GM23338 (cell line): ENCODE results near the gene CACNA2D3. TPM values are rescaled to one million over a fixed set of nuclear protein-coding genes. Genes with fewer than 3 reads are reported as not detected.

Experiments used
- ATAC-seq: fragments of 200-7000 bp; cut with Tn5 transposase; 3 replicates; pipeline ENCODE4 v1.9.1; 2020
- DNase-seq: peaks from one replicate; pipeline ENCODE4 v3.0.0-alpha.2; 2015; ENCODE audit warnings: low spot score
- H2AFZ ChIP-seq: fragments of 200-600 bp; sonication (generic); 2 replicates; pipeline ENCODE4 v1.8.0; 2016; ENCODE audit warnings: antibody characterized with exemption, mild to moderate bottlenecking, moderate library complexity
- H3F3A ChIP-seq: fragments of 200-600 bp; sonication (generic); replicated peaks from 2 replicates; pipeline ENCODE4 v1.8.0; 2017; ENCODE audit warnings: antibody characterized with exemption, mixed run types, low read depth
- H3K27ac ChIP-seq: fragments of 200-600 bp; sonication (generic); 2 replicates; pipeline ENCODE4 v1.6.1; 2016; ENCODE audit warnings: low read depth
- H3K27me3 ChIP-seq: fragments of 200-600 bp; sonication (generic); 2 replicates; pipeline ENCODE4 v1.8.0; 2016; ENCODE audit warnings: mild to moderate bottlenecking, mixed run types, moderate library complexity; ENCODE audit not compliant: insufficient read depth
- H3K36me3 ChIP-seq: fragments of 200-600 bp; sonication (generic); 2 replicates; pipeline ENCODE4 v1.8.0; 2016; ENCODE audit warnings: mild to moderate bottlenecking; ENCODE audit not compliant: insufficient read depth
- H3K4me1 ChIP-seq: fragments of 200-600 bp; sonication (generic); 2 replicates; pipeline ENCODE4 v1.8.0; 2016; ENCODE audit warnings: mild to moderate bottlenecking, moderate library complexity; ENCODE audit not compliant: insufficient read depth
- H3K4me2 ChIP-seq: fragments of 200-600 bp; sonication (generic); 2 replicates; pipeline ENCODE4 v1.7.1; 2017; ENCODE audit warnings: mixed run types
- H3K4me3 ChIP-seq: fragments of 200-600 bp; sonication (generic); 2 replicates; pipeline ENCODE4 v1.6.1; 2016; ENCODE audit warnings: mixed run types
- H3K79me2 ChIP-seq: fragments of 200-600 bp; sonication (generic); replicated peaks from 2 replicates; pipeline ENCODE4 v1.8.0; 2017; ENCODE audit warnings: mild to moderate bottlenecking; ENCODE audit not compliant: insufficient read depth
- H3K9me2 ChIP-seq: fragments of 200-600 bp; sonication (generic); 2 replicates; pipeline ENCODE4 v1.8.0; 2017; ENCODE audit not compliant: insufficient read depth
- H4K20me1 ChIP-seq: fragments of 200-600 bp; sonication (generic); replicated peaks from 2 replicates; pipeline ENCODE4 v1.8.0; 2017; ENCODE audit warnings: mild to moderate bottlenecking; ENCODE audit not compliant: insufficient read depth
- H3K27ac Mint-ChIP-seq: 2 replicates; pipeline ENCODE4 v1.8.0; 2020; ENCODE audit warnings: inconsistent platforms, mild to moderate bottlenecking, moderate library complexity, mixed read lengths
- H3K27me3 Mint-ChIP-seq: 3 replicates; pipeline ENCODE4 v1.8.0; 2022; ENCODE audit warnings: low read depth, mild to moderate bottlenecking, moderate library complexity, mixed read lengths, inconsistent platforms; ENCODE audit not compliant: insufficient read depth, poor library complexity
- H3K36me3 Mint-ChIP-seq: 3 replicates; pipeline ENCODE4 v1.8.0; 2021; ENCODE audit warnings: low read depth, mild to moderate bottlenecking, inconsistent platforms, moderate library complexity, mixed read lengths
- H3K4me1 Mint-ChIP-seq: 3 replicates; pipeline ENCODE4 v1.8.0; 2020; ENCODE audit warnings: mild to moderate bottlenecking, inconsistent platforms, mixed read lengths
- H3K4me3 Mint-ChIP-seq: 3 replicates; pipeline ENCODE4 v1.8.0; 2021; ENCODE audit warnings: moderate library complexity, mild to moderate bottlenecking, inconsistent platforms, mixed read lengths
- H3K9me3 Mint-ChIP-seq: 3 replicates; pipeline ENCODE4 v1.8.0; 2020; ENCODE audit warnings: moderate library complexity, mild to moderate bottlenecking, inconsistent platforms, mixed read lengths
- CREB1 ChIP-seq: fragments of 250-450 bp; sonication (Bioruptor Pico); IDR thresholded peaks from 2 replicates; pipeline ENCODE4 v1.5.0; 2020; ENCODE audit warnings: low read depth, mild to moderate bottlenecking, moderate library complexity
- CTCF ChIP-seq, 2 experiments: fragments of 200-600 bp in 1 of 2; sonication (generic) in 1 of 2; conservative IDR thresholded peaks; 2 replicates each; pipeline versions ENCODE4 v1.5.1 to v1.6.1; 2016 to 2017; ENCODE audit warnings: antibody characterized with exemption in 2 of 2, low read depth in 2 of 2, mild to moderate bottlenecking in 2 of 2, moderate library complexity in 1 of 2
- ETS1 ChIP-seq: IDR thresholded peaks from 2 replicates; pipeline ENCODE4 v1.6.1; 2016; ENCODE audit warnings: antibody characterized with exemption
- EZH2 ChIP-seq: fragments of 200-600 bp; sonication (generic); IDR thresholded peaks from one replicate; pipeline ENCODE4 v1.8.0; 2017; ENCODE audit warnings: antibody characterized with exemption, mild to moderate bottlenecking, low read depth; ENCODE audit not compliant: unreplicated experiment
- EZH2phosphoT487 ChIP-seq: fragments of 200-600 bp; sonication (generic); IDR thresholded peaks from one replicate; pipeline ENCODE4 v1.8.1; 2018; ENCODE audit warnings: antibody characterized with exemption; ENCODE audit not compliant: unreplicated experiment
- JUNB ChIP-seq: IDR thresholded peaks from one replicate; pipeline ENCODE4 v1.6.1; 2016; ENCODE audit warnings: antibody characterized with exemption; ENCODE audit not compliant: unreplicated experiment
- NANOG ChIP-seq: IDR thresholded peaks from 2 replicates; pipeline ENCODE4 v1.6.1; 2016; ENCODE audit warnings: antibody characterized with exemption, borderline replicate concordance
- POLR2AphosphoS5 ChIP-seq: IDR thresholded peaks from 2 replicates; pipeline ENCODE4 v1.6.1; 2016; ENCODE audit warnings: antibody characterized with exemption, low read depth
- REST ChIP-seq: IDR thresholded peaks from one replicate; pipeline ENCODE4 v1.6.1; 2018; ENCODE audit warnings: antibody characterized with exemption; ENCODE audit not compliant: unreplicated experiment
- STAT1 ChIP-seq: IDR thresholded peaks from one replicate; pipeline ENCODE4 v1.6.1; 2016; ENCODE audit warnings: antibody characterized with exemption; ENCODE audit not compliant: unreplicated experiment
- ZNF114 ChIP-seq: fragments of 250-450 bp; sonication (Bioruptor Pico); IDR thresholded peaks from 2 replicates; pipeline ENCODE4 v1.5.0; 2020; ENCODE audit warnings: mild to moderate bottlenecking, moderate library complexity
- ZNF331 ChIP-seq: fragments of 250-450 bp; sonication (Bioruptor Pico); IDR thresholded peaks from 2 replicates; pipeline ENCODE4 v1.5.0; 2020; ENCODE audit warnings: low read depth, mild to moderate bottlenecking, moderate library complexity
- ZNF462 ChIP-seq: fragments of 250-450 bp; sonication (Bioruptor Pico); IDR thresholded peaks from 2 replicates; pipeline ENCODE4 v1.5.0; 2020; ENCODE audit warnings: mild to moderate bottlenecking, moderate library complexity
- polyA plus RNA-seq: library from polyadenylated mRNA; unstranded; fragments of >200 nt; fragmentation: Nextera tagmentation; extraction: Ambion mirVana; gene quantifications from 2 replicates; pipeline ENCODE4 v1.2.1, GENCODE V29; 2016
- total RNA-seq: library from RNA; depleted of rRNA; stranded (reverse); fragments of >200 nt; shearing (Covaris generic); gene quantifications from 2 replicates; pipeline ENCODE4 v1.2.3, GENCODE V29; 2014

CACNA2D3 gene
- total and polyA plus RNA-seq, 2 experiments from 2014 or later, result 2.2 to 2.3 TPM

- no peak overlapping the region for H3K27ac Mint-ChIP-seq
- no peaks in the 10 kb centered on the region for H3K36me3 Mint-ChIP-seq
- Histone ChIP-seq H3K4me3 (no peak overlapping the region), H3K9me2 (peaks cover 3% of the 10 kb centered on the region; the same call in 1 of the 2 replicates), H3K79me2 (no peaks in the 10 kb centered on the region), H3K4me1 (no peaks in the 10 kb centered on the region), H4K20me1 (no peaks in the 10 kb centered on the region), H2AFZ (no peak overlapping the region), H3K4me2 (no peak overlapping the region), H3K36me3 (no peaks in the 10 kb centered on the region), H3K27me3 (no peaks in the 10 kb centered on the region), H3K27ac (no peak overlapping the region), H3F3A (no peaks in the 10 kb centered on the region)
- no peak for DNase-seq
- no peak overlapping the region for H3K4me3 Mint-ChIP-seq
- no peaks in the 10 kb centered on the region for H3K9me3 Mint-ChIP-seq
- TF ChIP-seq ZNF114, result no peak
- TF ChIP-seq ZNF331 (CRISPR knock-in tag), result no peak
- TF ChIP-seq STAT1, result no peak
- TF ChIP-seq NANOG, result no peak
- no peak for TF ChIP-seq CREB1
- TF ChIP-seq JUNB, result no peak
- TF ChIP-seq REST, result no peak
- no peak for TF ChIP-seq CTCF (conservative IDR thresholded peaks at IDR 0.05; ENCODE audit: low read depth in 2 of 2)
- no peak for TF ChIP-seq EZH2
- TF ChIP-seq ETS1, result no peak
- no peak for TF ChIP-seq EZH2phosphoT487
- TF ChIP-seq ZNF462 (CRISPR knock-in tag), result no peak
- TF ChIP-seq POLR2AphosphoS5, result no peak
- ATAC-seq, result no peak
- H3K4me1 Mint-ChIP-seq, result no peaks in the 10 kb centered on the region
- peaks cover 4% of the 10 kb centered on the region for H3K27me3 Mint-ChIP-seq
Observed at GRCh38 chr3:55090746-55091145, 968.4 kb downstream of the CACNA2D3 start.
